PFSK-1 (cell line): Measurements from ENCODE around the gene OAF.

ENCODE experiments used
- POLR2AphosphoS5 ChIP-seq: IDR thresholded peaks from 2 replicates; pipeline ENCODE4 v1.6.1; 2012; ENCODE audit warnings: low read depth, mild to moderate bottlenecking, control low read depth, low read length, moderate library complexity
- REST ChIP-seq, 2 experiments: IDR thresholded peaks; 2 replicates each; pipeline versions ENCODE4 v1.6.1 to v1.8.0; 2011 to 2012; ENCODE audit warnings: low read depth in 2 of 2, low read length in 2 of 2, control low read depth in 1 of 2, inconsistent platforms in 1 of 2, mild to moderate bottlenecking in 1 of 2, moderate library complexity in 1 of 2; ENCODE audit not compliant: insufficient read depth in 1 of 2
- TAF1 ChIP-seq: IDR thresholded peaks from 2 replicates; pipeline ENCODE4 v1.6.1; 2012; ENCODE audit warnings: low read length, control low read depth, borderline replicate concordance; ENCODE audit not compliant: insufficient read depth

GRCh38 chr11:120261931-120262330 lies 51.1 kb downstream of the OAF start:
- no peak for TF ChIP-seq REST (IDR thresholded peaks at IDR 0.05; ENCODE audit: insufficient read depth in 1 of 2, low read depth in 2 of 2, low read length in 2 of 2)
- TF ChIP-seq POLR2AphosphoS5, result no peak
- no peak for TF ChIP-seq TAF1
